MM.1S (cell line): Measurements from ENCODE around the gene SYNDIG1.

ENCODE experiments used
- DNase-seq: peaks from one replicate; pipeline ENCODE4 v3.0.0-alpha.2; 2015
- H2AFZ ChIP-seq: fragments of 300-600 bp; sonication (generic); 2 replicates; pipeline ENCODE4 v1.6.0; 2016; ENCODE audit warnings: antibody characterized with exemption, low read length
- H3F3A ChIP-seq: fragments of 300-600 bp; sonication (generic); 2 replicates; pipeline ENCODE4 v1.6.1; 2016; ENCODE audit warnings: mild to moderate bottlenecking, antibody characterized with exemption, low read length, moderate library complexity, mixed read lengths; ENCODE audit not compliant: insufficient read depth
- H3K27ac ChIP-seq: fragments of 300-600 bp; sonication (generic); 2 replicates; pipeline ENCODE4 v1.5.1; 2016; ENCODE audit warnings: mild to moderate bottlenecking, low read length
- H3K27me3 ChIP-seq: fragments of 300-600 bp; sonication (generic); replicated peaks from 2 replicates; pipeline ENCODE4 v1.6.0; 2016; ENCODE audit warnings: low read length; ENCODE audit not compliant: insufficient read depth
- H3K36me3 ChIP-seq: fragments of 300-600 bp; sonication (generic); replicated peaks from 2 replicates; pipeline ENCODE4 v1.6.1; 2016; ENCODE audit warnings: mild to moderate bottlenecking, low read length, mixed read lengths; ENCODE audit not compliant: insufficient read depth
- H3K4me1 ChIP-seq: fragments of 300-600 bp; sonication (generic); 2 replicates; pipeline ENCODE4 v1.6.1; 2016; ENCODE audit warnings: low read length, mixed read lengths
- H3K4me2 ChIP-seq: fragments of 300-600 bp; sonication (generic); 2 replicates; pipeline ENCODE4 v1.6.0; 2016; ENCODE audit warnings: low read depth, low read length
- H3K4me3 ChIP-seq: fragments of 300-600 bp; sonication (generic); 2 replicates; pipeline ENCODE4 v1.5.1; 2016; ENCODE audit warnings: low read length, mixed read lengths
- H3K79me2 ChIP-seq: fragments of 300-600 bp; sonication (generic); 2 replicates; pipeline ENCODE4 v1.6.1; 2016; ENCODE audit warnings: mixed run types, low read length, mixed read lengths
- H3K9ac ChIP-seq: fragments of 300-600 bp; sonication (generic); 2 replicates; pipeline ENCODE4 v1.6.1; 2016; ENCODE audit warnings: low read length, mixed read lengths
- H3K9me2 ChIP-seq: fragments of 300-600 bp; sonication (generic); replicated peaks from 2 replicates; pipeline ENCODE4 v1.6.1; 2016; ENCODE audit warnings: mild to moderate bottlenecking, low read length, mixed read lengths; ENCODE audit not compliant: insufficient read depth
- H3K9me3 ChIP-seq: fragments of 300-600 bp; sonication (generic); replicated peaks from 2 replicates; pipeline ENCODE4 v1.6.1; 2016; ENCODE audit warnings: mild to moderate bottlenecking, low read length, mixed read lengths; ENCODE audit not compliant: insufficient read depth
- H4K20me1 ChIP-seq: fragments of 300-600 bp; sonication (generic); 2 replicates; pipeline ENCODE4 v1.6.1; 2016; ENCODE audit warnings: mild to moderate bottlenecking, low read length, moderate library complexity, mixed read lengths; ENCODE audit not compliant: insufficient read depth
- CTCF ChIP-seq: fragments of 300-600 bp; sonication (generic); IDR thresholded peaks from 2 replicates; pipeline ENCODE4 v1.5.1; 2016; ENCODE audit warnings: antibody characterized with exemption, low read length, mixed read lengths
- EZH2 ChIP-seq: fragments of 300-600 bp; sonication (generic); optimal IDR thresholded peaks from 2 replicates; pipeline ENCODE3; 2017; ENCODE audit warnings: low read depth, mild to moderate bottlenecking, antibody characterized with exemption, low read length, mixed read lengths
- EZH2phosphoT487 ChIP-seq: fragments of 300-600 bp; sonication (generic); IDR thresholded peaks from 2 replicates; pipeline ENCODE4 v1.6.1; 2018; ENCODE audit warnings: antibody characterized with exemption, low read length

SYNDIG1 gene

GRCh38 chr20:24629668-24630067 lies 160.2 kb downstream of the SYNDIG1 start:
- H3K27me3 ChIP-seq, result no peaks in the 10 kb centered on the region
- DNase-seq, result no peak
- H3F3A ChIP-seq, result no peaks in the 10 kb centered on the region
- no peaks in the 10 kb centered on the region for H3K9me2 ChIP-seq
- H3K9ac ChIP-seq, result no peak overlapping the region
- H2AFZ ChIP-seq, result no peak overlapping the region
- H3K4me2 ChIP-seq, result no peak overlapping the region
- H3K4me1 ChIP-seq, result no peaks in the 10 kb centered on the region
- no peaks in the 10 kb centered on the region for H4K20me1 ChIP-seq
- H3K4me3 ChIP-seq, result no peak overlapping the region
- H3K27ac ChIP-seq, result no peak overlapping the region
- no peaks in the 10 kb centered on the region for H3K9me3 ChIP-seq
- no peaks in the 10 kb centered on the region for H3K36me3 ChIP-seq
- TF ChIP-seq EZH2 (no peak), EZH2phosphoT487 (no peak), CTCF (no peak)
- H3K79me2 ChIP-seq, result no peaks in the 10 kb centered on the region

GRCh38 chr20:24630486-24631172 lies 161.2 kb downstream of the SYNDIG1 start:
- Histone ChIP-seq H3K9ac (no peak overlapping the region), H3K27me3 (no peaks in the 10 kb centered on the region), H3K9me3 (no peaks in the 10 kb centered on the region), H3K9me2 (no peaks in the 10 kb centered on the region), H3K36me3 (no peaks in the 10 kb centered on the region), H2AFZ (no peak overlapping the region), H3K27ac (no peak overlapping the region), H3K4me3 (no peak overlapping the region), H3F3A (no peaks in the 10 kb centered on the region), H3K4me2 (no peak overlapping the region), H4K20me1 (no peaks in the 10 kb centered on the region), H3K79me2 (no peaks in the 10 kb centered on the region), H3K4me1 (no peaks in the 10 kb centered on the region)
- no peak for DNase-seq
- TF ChIP-seq EZH2 (no peak), EZH2phosphoT487 (no peak), CTCF (no peak)

GRCh38 chr20:24631173-24631505 lies 161.7 kb downstream of the SYNDIG1 start:
- Histone ChIP-seq H3F3A (no peaks in the 10 kb centered on the region), H3K9me3 (no peaks in the 10 kb centered on the region), H3K79me2 (no peaks in the 10 kb centered on the region), H3K27ac (no peak overlapping the region), H3K4me2 (no peak overlapping the region), H3K9me2 (no peaks in the 10 kb centered on the region), H3K36me3 (no peaks in the 10 kb centered on the region), H3K4me3 (no peak overlapping the region), H2AFZ (no peak overlapping the region), H3K27me3 (no peaks in the 10 kb centered on the region), H3K9ac (no peak overlapping the region), H3K4me1 (no peaks in the 10 kb centered on the region), H4K20me1 (no peaks in the 10 kb centered on the region)
- no peak for TF ChIP-seq EZH2phosphoT487
- TF ChIP-seq EZH2, result no peak
- no peak for TF ChIP-seq CTCF
- DNase-seq, result no peak
